Daoy (cell line): ENCODE data around the gene FBXO41. TPM values are rescaled to one million over a fixed set of nuclear protein-coding genes. Genes with fewer than 3 reads are reported as not detected.
"Not testable (repeated sequence)": the region's sequence is repeated elsewhere in the genome, so short reads cannot be mapped to it uniquely, and the experiment has no call there.

Experiments used
- DNase-seq: peaks from one replicate; pipeline ENCODE4 v3.0.0-alpha.2; 2015; ENCODE audit warnings: low read depth
- total RNA-seq: library from RNA; depleted of rRNA; stranded (reverse); fragments of >200 nt; shearing (Covaris generic); gene quantifications from 2 replicates; pipeline ENCODE4 v1.2.3, GENCODE V29; 2014

FBXO41 gene
- total RNA-seq, 1 experiment from 2014 or later = 1.3 TPM

DNA sequence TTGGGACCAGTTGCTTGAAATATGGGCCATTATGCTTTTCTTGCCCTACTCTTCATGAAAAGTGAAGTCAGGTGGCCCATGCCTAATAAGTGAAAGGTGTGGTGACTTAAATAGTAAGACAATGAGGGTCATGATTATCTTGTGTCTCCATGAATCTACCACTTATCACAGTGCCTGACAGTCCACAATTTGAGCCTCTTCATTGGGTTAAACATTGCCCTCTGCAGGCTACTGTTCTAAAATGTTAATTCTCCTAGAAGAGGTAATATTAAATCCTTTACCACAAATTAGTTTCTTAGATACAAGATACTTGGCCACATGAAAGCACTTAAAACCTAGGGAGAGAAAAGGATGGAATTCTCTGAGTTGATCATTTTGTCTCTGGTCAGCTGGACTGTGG lies 5.0 kb upstream of the FBXO41 start:
- DNase-seq = no peak

DNA sequence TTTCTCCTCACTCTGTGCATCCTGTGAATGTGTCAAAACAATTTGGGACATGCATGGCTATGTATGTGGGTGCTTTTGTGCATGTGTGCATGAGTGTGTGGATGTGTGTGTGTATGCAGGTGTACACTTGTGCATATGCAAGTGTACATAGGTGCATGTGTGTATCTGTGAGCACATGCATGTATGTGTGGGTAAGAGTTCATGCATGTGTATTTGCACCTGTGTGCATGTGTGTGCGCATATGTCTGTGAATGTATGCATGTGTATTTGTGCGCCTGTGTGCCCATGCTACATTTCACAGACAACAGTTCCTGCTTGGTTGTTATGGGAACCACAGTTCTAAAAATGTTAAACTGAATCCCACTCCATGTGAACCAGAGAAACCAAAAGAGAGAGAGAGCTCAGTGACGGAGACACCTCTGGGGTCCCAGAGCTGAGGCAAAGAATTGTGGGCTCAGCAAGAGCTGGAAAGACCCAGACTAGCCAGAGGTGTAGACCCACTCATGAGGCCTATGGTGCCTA lies 1.9 kb upstream of the FBXO41 start:
- DNase-seq = no peak

DNA sequence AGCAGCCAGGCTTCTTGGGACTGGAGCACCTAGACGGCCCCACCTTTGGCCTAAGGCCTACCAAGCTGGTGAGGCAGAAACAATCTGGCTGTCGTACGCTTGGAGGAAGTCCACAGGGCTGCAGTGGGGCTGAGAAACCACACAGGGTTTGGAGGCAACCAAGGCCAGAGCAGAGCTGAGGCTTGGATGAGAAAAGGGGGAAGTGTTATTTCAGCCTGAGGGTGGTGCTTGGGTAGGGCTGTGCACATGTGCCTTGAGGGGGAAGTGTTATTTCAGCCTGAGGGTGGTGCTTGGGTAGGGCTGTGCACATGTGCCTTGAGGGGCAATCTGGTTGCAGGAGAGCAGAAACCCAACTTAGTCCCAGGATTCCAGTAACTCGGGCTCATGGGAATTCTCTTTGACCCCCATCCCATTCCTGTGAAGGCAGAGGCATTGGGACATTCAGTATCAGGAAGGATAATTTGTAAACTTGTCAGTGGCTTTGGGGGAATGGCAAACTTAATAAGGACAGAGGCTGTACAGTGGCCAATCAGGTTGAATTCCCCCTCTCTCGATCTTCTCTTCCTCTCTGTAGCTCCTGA lies 971 bp upstream of the FBXO41 start:
- DNase-seq = no peak

DNA sequence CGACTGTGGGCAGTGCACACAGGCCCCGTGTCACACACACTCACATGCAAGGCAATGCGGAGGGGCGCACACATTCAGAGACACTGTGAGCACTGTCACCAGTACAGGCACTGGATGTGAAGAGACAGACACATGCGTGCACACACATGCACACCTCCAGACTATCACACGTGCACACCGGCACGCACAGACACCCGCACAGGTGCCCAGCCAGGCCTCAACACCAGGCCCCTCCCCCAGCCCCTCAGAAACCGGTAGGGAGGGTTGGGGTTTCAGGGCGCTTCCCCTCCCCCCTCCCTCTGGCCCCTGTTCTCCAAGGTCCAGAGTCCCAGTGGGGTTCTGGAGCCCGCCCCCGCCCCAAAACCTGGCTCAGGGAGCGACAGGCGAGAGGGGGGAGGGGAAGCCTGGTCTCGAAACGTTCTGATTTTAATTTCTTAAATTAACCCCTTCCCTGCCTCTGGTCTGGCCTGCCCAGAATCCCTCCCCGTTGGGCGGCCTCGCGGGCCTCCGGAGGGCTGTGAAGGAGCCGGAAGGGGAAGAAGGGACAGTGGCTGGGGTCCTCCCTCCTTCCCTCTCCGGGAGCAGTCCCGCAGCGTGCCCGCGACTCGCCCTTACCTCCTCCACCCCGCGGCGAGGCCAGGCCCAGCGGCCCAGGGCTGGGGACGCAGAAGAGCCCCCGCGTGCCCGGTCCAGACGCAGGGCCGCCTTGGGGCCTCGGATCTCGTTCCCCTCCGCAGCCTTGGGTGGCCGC lies 558 bp downstream of the FBXO41 start:
- DNase-seq = no peak

DNA sequence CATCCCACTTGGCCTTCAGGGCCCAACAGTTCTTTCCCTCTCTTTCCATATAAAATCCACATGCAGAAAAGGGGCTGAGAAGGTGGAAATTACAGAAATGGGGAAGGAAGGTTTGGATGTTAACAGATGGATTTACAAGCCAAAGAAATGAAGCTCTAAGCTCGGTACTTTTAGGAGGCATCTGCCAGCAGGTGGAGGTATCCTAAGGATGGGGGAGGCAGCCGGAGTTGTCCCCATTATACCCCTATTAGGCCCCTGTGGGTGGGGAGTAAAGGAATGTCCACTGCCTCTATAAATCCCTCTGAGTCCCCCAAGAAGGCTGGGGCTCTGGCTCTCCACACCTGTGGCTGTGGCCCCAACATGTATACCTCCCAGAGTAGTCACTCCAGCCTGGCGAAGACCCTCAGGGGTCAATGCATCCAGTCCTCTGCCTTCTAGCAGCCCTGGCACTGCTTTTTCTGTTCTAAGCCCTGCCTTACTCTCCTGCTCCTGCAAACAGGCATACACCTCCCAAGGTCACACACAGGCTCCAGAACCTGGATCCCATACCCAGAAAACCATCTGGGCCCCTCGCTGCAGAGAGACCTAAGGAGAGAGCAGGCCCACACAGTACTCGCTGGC lies 1.2 kb downstream of the FBXO41 start:
- no peak for DNase-seq

DNA sequence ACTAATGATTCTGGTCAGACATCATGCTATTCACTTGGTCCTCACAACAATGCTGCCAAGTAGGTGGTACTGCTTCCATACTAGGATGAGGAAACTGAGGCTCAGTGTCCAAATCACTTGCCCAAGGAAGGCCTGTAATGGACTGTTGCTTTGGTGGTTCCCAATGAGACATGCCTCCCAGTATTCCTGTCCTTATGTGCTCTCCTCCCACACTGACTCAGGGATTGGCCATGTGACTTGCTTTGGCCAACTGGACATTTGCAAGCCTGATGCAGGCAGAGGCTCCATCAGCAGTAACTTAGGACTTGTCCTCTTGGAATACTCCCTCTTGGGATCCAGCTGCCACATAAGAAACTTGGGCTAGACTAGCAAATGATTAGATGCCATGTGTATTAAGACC lies 3.0 kb downstream of the FBXO41 start:
- DNase-seq = no peak

DNA sequence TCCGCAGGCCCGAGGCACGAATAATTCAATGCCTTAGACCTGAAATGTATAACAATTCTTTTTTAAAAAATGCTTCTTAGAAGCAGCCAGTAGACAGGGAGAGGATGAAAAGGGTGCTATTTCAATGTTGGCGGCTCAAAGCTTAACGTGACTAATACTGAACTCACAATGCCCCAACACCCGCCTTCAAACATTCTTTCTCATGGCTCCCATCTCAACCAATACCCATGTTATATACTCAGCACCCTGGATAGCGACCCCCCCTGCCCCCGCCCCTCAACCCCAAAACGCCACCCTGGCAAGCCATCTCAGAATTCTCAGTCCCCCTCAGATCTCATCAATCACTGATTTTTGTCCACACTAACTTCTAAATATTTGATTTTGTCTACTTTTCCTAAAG lies 4.4 kb downstream of the FBXO41 start:
- DNase-seq = no peak

DNA sequence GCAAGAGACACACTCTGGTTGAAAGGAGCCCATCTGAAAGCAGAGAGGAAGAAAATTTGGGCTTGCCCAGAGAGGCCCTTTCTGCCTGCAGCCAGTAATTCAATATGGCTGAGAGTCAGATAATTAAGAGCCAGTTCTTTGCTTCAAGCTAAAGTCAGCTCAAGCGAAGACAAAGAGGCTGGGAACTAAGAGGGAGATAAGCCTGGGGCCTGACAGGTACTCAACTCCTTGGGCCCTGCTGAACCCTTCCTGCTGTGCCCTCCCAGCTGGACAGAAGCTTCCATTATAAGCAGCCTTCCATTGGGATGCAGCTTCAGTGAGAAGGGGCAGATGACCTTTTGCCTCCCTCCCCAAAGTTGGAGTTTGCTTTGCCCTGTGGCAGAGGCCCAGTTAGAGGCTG lies 12.0 kb downstream of the FBXO41 start:
- DNase-seq = no peak

DNA sequence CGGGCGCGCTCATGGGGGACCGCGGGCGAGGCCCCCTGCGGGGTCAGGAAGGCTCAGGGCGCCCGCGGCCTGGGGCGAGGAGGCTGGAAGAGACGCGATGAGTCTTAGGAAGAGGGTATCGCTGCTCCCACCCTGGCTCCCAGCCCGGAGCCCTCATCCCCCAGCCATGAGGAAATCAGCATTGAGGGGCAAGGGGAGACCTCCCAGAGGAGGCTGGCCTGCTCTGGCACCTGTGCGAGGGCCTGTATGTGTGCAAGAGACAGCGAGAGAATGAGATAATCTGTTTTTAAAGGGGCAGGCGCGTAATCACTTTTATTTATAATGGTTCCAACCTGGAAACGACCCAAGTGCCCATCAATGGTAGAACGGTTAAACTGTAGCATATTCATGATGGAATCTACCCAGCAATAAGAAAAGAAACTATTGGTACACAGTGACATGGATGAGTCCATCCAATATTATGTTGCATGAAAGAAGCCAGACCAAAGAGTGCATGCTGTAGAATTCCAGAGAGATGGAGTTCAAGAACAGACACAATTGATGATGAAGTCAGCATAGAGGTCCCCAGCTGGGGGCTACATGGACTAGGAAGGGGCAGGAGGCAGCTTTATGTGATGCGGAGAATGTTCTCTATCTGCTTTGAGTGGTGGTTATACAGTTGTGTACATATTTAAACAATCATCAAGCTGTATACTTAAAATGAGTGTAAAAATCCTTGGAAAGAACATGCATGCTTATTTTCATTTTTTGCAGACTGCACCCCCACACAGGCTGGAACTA lies 14.4 kb downstream of the FBXO41 start:
- DNase-seq = no peak

DNA sequence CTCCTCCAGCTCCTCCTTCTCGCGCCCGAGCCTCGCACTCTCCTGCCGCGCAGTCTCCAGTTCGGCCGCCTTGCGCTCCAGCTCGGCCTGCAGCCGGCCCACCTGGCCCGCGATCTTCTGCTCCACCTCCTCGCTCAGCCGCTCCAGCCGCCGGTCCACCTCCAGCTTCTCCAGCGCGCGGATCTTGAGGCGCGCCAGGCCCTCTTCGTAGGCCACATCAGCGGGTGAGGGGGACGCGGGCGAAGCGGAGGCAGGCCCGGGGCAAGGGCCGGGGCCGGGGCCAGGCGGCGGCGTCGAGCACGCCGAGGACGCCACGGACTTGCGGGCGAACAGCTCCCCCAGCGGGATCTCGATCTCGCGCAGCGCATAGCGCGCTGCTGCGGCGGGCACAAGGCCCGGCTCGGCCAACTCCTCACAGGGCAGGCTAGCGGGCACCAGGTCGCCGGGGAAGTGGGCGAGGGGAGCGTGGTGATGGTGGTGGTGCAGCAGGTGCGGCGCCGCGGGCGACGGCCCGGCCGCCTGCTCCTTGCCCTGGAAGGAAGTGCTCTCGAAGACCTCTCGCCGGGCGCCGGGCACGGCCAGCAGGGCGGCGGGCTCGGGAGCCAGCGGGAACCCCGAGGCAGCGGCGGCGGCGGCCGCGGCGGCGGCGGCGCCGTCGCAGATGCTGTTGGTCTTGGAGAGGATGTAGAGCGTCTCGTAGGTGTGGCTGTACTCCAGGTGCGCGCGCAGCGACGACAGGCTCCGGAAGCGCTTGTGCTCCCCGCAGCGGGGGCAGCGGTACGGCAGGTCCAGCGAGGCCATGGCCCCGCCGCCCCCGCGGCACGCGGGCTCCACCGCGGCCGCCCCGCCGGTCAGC lies 15.2 kb downstream of the FBXO41 start:
- DNase-seq = peak; percentile 69

DNA sequence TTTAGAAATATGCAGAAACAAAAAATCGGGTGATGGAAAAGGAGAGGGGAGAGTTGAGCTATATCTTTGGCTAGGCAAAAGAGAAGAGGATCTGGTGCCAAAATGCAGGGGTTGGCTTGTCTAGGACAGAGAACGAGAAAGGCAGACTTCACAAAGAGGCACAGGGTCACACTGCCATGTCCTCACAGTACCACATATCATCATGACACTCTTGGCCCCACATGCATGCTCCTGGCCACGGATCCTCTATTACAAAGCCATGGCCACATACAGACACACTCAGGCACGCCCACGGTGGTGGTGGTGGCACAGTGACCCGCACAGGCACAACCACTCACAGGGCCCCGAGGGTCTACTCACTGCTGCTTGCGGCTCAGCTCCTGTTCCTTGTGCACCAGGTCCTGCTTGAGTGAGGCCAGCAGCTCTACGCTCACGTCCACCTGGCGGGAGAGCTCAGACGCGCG lies 15.9 kb downstream of the FBXO41 start:
- DNase-seq = no peak

DNA sequence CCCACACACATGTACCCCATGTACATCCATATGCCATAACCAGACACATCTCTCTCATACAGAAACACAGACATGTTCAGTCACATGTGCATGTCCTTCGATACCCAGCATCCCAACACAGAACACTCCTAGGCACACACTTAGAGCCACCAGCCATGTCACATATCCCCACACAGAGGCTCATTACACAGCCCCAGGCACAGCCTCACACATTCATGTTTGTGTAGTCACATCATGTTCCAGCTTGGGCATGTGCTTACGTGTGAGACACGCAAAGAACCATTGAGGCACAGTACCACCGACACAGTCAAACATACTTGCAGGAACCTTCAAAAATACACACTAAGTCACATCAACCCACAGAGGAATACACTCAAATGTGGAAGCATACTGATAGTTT lies 17.3 kb downstream of the FBXO41 start:
- no peak for DNase-seq

DNA sequence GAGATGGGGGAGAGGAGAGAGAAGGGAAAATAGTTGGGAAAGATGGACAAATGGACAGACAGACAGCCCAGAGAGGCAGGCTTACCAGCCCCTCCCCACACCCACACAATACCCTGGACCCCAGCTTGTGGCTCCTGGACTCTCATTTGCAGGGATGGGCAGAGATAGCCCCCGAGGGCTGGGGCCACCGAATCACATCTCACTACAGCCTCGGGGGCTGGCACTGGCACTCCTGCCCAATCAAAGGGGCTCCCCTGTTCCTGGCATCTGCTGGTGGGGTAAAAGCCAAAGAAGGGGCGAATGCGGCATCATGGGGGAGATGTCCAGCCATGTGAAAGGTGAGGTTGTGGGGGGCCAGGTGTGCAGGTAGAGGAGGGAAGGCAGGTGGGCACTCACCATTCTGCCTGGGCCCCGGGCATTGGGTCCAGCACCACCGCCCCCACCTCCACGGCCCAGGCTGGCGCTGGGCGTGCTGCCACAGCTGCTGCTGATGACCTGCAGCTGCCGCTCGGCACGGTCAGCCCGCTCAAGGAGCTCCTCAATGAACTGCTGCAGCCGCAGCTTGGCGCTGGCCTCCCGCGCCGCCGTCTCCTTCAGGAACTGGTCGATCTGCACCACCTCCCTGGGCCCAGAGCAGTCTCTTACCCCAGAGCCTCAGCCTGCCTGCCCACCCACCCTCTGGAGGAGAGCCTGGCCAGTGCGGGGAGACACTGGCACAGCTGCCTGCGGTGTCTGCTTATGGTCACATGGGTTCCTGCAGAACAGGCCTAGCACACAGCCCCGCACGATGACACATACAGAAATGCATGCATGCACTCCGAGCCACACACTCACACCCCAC lies 18.0 kb downstream of the FBXO41 start:
- peak; percentile 45 for DNase-seq

DNA sequence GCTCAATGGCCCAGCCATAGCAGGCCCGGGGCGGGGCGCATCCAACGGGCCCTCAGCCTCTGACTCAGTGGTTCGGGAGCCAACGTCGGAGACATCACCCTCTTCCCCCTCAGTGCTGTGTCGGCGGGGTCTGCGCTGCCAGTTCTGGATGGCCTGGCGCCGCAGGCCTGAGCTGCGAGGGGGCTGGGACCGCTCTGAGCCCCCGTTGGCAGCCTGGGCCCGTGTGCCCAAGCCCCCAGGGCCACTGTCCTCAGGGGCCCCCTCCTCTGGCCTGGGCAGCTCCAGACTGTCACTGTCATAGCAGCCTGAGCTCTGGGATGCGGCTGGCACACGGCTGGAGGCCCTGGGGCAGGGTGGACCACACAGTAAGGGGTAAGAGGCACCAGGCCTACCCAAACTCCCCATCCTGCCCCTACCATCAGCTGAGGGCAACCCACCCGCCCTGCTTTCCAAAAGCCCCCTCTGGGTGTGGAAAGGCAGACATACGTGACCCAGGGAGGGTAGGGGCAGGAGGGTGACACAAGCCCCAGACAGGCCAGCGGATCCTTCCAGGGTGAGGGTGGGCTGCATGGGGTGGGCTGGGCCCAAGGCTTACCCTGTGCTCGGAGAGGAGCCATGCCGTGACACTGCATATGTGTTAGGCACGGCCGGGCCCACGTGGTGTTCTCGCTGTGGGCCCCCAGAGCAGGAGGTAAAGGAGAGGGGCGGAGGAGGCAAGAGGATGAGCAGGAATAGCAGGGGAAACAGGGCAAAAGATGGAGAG lies 18.8 kb downstream of the FBXO41 start:
- no peak for DNase-seq

DNA sequence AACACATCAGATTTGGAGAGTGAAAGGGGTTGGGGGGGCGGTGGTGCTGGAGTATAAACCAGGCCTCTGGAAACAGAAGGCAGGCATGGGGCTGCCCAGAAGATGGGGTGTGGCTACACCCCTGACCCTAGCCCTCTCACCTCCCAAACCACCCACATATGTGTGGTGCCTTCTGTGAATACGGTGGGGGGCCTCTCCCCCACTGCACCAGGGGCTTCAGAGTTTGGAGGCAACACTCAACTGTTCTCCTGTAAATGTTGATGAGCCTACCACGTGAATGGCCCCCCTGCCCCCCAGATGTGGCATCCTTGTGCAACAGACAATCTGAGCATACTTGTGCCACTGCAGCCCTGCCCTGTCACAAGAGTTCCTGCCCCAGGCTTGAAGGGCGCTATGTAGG lies 19.5 kb downstream of the FBXO41 start:
- DNase-seq = no peak

DNA sequence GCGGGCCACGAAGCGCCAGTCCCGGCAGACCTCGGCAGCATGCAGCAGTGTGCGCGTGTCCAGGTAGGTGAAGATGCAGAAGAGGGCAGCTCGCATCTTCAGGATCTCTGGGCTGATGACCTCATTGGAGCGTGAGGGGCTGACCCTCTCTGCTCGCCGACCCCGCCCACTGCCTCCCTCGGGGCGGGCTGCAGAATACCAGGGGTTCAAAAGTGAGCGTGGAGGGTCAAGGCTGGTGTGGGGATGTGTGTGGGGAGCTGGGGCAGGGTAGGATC lies 20.0 kb downstream of the FBXO41 start:
- no peak for DNase-seq

DNA sequence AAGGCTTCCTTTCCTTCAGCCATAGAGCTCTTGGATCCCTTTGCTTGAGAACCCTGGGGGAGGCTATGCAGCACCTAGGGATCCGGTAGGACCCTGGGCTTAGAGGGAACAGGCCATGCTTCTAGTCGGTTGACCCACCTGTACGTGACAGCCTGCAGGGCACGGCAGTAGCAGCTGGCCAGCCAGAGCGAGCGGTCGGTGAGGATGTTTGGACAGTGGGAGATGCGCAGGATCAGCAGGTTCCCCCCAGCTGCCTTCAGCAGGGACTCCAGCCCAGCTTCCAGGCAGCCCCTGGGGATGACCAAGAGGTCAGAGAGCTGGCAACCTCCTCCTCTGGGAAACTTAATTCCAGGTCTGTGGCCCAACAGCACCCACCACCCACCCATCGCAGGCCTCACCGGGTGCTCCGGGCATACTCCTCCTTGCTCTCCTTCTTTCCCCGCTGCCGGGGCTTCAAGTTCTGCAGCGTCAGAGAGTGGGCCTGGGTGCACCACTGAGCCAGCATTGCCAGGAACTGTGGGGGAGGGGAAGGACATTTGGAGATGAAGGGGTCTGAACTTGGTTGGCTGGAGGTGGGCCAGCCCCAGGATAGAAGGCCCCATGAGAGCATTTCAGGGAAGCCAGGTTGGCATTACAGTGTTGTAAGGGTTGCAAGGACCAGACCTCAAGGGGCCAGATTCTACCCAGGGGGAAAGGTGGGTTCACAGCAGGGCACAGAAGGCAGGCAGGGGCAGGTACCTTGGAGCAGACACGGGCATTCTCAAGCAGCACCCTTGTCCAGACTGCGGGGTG lies 20.5 kb downstream of the FBXO41 start:
- DNase-seq = no peak

DNA sequence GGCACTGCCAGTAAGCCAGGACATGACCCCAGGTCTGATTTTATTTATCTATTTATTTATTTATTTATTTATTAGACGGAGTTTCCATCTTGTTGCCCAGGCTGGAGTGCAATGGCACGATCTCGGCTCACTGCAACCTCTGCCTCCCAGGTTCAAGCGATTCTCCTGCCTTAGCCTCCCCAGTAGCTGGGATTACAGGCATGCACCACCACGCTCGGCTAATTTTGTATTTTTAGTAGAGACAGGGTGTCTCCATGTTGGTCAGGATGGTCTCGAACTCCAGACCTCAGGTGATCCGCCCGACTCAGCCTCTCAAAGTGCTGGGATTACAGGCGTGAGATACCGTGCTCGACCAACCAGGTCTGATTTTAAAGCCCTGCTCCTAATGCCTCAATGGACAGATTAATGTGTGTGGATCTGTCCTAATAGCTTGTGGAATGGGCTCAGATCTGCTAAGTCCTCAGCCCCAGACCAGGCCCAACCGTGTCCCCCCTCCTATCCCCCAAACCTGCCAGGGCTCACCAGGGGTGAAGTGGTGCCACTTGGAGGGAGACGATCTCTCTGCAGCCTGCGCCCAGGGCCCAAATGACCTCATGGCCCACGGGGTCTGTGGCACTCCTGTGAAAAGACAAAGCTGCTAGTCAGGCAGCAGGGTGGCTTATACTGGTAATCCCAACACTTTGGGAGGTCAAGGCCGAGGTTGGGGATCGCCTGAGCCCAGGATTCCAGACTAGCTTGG lies 21.4 kb downstream of the FBXO41 start:
- not testable (repeated sequence) for DNase-seq
